H9 (cell line): ENCODE data around the gene SPDYC. TPM values are rescaled to one million over a fixed set of nuclear protein-coding genes. Genes with fewer than 3 reads are reported as not detected.

Experiments used
- DNase-seq: peaks from one replicate; pipeline ENCODE4 v3.0.0-alpha.2; 2017
- H2AFZ ChIP-seq: one replicate; pipeline ENCODE4 v1.6.1; 2013; ENCODE audit warnings: mild to moderate bottlenecking, low read length, control low read depth, moderate library complexity
- H2AK5ac ChIP-seq: 2 replicates; pipeline ENCODE4 v1.6.1; 2013; ENCODE audit warnings: low read length, control low read depth, mixed read lengths; ENCODE audit not compliant: insufficient read length
- H2BK120ac ChIP-seq: one replicate; pipeline ENCODE4 v1.6.1; 2013; ENCODE audit warnings: low read depth, mild to moderate bottlenecking, low read length, control low read depth, inconsistent platforms; ENCODE audit not compliant: poor library complexity, severe bottlenecking
- H2BK12ac ChIP-seq: 2 replicates; pipeline ENCODE4 v1.6.1; 2013; ENCODE audit warnings: low read length, control low read depth, mixed read lengths, low read depth; ENCODE audit not compliant: insufficient read length
- H2BK15ac ChIP-seq: 2 replicates; pipeline ENCODE4 v1.6.1; 2013; ENCODE audit warnings: low read depth, low read length, control low read depth
- H2BK20ac ChIP-seq: one replicate; pipeline ENCODE4 v1.6.1; 2013; ENCODE audit warnings: low read depth, mild to moderate bottlenecking, low read length, control low read depth, inconsistent platforms; ENCODE audit not compliant: poor library complexity, severe bottlenecking
- H2BK5ac ChIP-seq: 2 replicates; pipeline ENCODE4 v1.6.1; 2013; ENCODE audit warnings: low read length, control low read depth, mixed read lengths; ENCODE audit not compliant: insufficient read length
- H3K14ac ChIP-seq: 2 replicates; pipeline ENCODE4 v1.6.1; 2013; ENCODE audit warnings: low read length, control low read depth; ENCODE audit not compliant: insufficient read depth
- H3K18ac ChIP-seq: 2 replicates; pipeline ENCODE4 v1.6.1; 2013; ENCODE audit warnings: low read depth, mild to moderate bottlenecking, mixed read lengths, low read length, control low read depth; ENCODE audit not compliant: insufficient read length
- H3K23ac ChIP-seq: 2 replicates; pipeline ENCODE4 v1.6.1; 2013; ENCODE audit warnings: low read length, control low read depth, mixed read lengths, low read depth; ENCODE audit not compliant: insufficient read length
- H3K23me2 ChIP-seq: 2 replicates; pipeline ENCODE4 v1.6.1; 2013; ENCODE audit warnings: low read depth, mild to moderate bottlenecking, mixed read lengths, low read length, control low read depth; ENCODE audit not compliant: insufficient read length, poor library complexity, severe bottlenecking
- H3K27ac ChIP-seq: 2 replicates; pipeline ENCODE4 v1.5.1; 2013; ENCODE audit warnings: low read length, control low read depth, mixed read lengths, low read depth; ENCODE audit not compliant: insufficient read length
- H3K27me3 ChIP-seq: 2 replicates; pipeline ENCODE4 v1.6.1; 2013; ENCODE audit warnings: low read length, control low read depth, inconsistent platforms; ENCODE audit not compliant: insufficient read depth
- H3K4ac ChIP-seq: 2 replicates; pipeline ENCODE4 v1.6.1; 2013; ENCODE audit warnings: low read depth, mild to moderate bottlenecking, control low read depth, inconsistent platforms, low read length, moderate library complexity
- H3K4me1 ChIP-seq: 2 replicates; pipeline ENCODE4 v1.6.1; 2013; ENCODE audit warnings: low read length, control low read depth, inconsistent platforms; ENCODE audit not compliant: insufficient read depth
- H3K4me2 ChIP-seq: 2 replicates; pipeline ENCODE4 v1.6.1; 2013; ENCODE audit warnings: low read length, control low read depth, mixed read lengths; ENCODE audit not compliant: insufficient read length, insufficient read depth
- H3K56ac ChIP-seq: 2 replicates; pipeline ENCODE4 v1.6.1; 2013; ENCODE audit warnings: low read depth, mild to moderate bottlenecking, mixed read lengths, low read length, control low read depth; ENCODE audit not compliant: insufficient read length
- H3K79me1 ChIP-seq: 2 replicates; pipeline ENCODE4 v1.6.1; 2013; ENCODE audit warnings: low read depth, mild to moderate bottlenecking, moderate library complexity, low read length, control low read depth, inconsistent platforms; ENCODE audit not compliant: insufficient read depth, poor library complexity, severe bottlenecking
- H3K79me2 ChIP-seq: 2 replicates; pipeline ENCODE4 v1.6.1; 2013; ENCODE audit warnings: low read length, control low read depth, inconsistent platforms; ENCODE audit not compliant: insufficient read depth
- H3K9ac ChIP-seq: 2 replicates; pipeline ENCODE4 v1.6.1; 2013; ENCODE audit warnings: low read length, control low read depth, mixed read lengths; ENCODE audit not compliant: insufficient read length; ENCODE audit errors: extremely low read depth
- H3K9me3 ChIP-seq: one replicate; pipeline ENCODE4 v1.6.1; 2013; ENCODE audit warnings: low read depth, low read length, inconsistent platforms; ENCODE audit not compliant: control insufficient read depth
- H3T11ph ChIP-seq: one replicate; pipeline ENCODE4 v1.6.1; 2013; ENCODE audit warnings: mild to moderate bottlenecking, low read length, control low read depth, inconsistent platforms
- H4K20me1 ChIP-seq: one replicate; pipeline ENCODE4 v1.6.1; 2013; ENCODE audit not compliant: control insufficient read depth, insufficient read length, insufficient read depth
- H4K5ac ChIP-seq: 2 replicates; pipeline ENCODE4 v1.6.1; 2013; ENCODE audit warnings: low read depth, mild to moderate bottlenecking, mixed read lengths, low read length, control low read depth; ENCODE audit not compliant: insufficient read length
- H4K8ac ChIP-seq: replicated peaks from 2 replicates; pipeline ENCODE4 v1.6.1; 2013; ENCODE audit warnings: low read length, control low read depth, mixed read lengths, low read depth; ENCODE audit not compliant: insufficient read length
- H4K91ac ChIP-seq: 2 replicates; pipeline ENCODE4 v1.6.1; 2013; ENCODE audit warnings: low read depth, mild to moderate bottlenecking, moderate library complexity, mixed read lengths, low read length, control low read depth; ENCODE audit not compliant: insufficient read length
- H3K27ac Mint-ChIP-seq, 3 experiments: 2 replicates in 2 of 3; 3 replicates in 1 of 3; pipeline ENCODE4 v1.8.0; 2020 to 2021; ENCODE audit warnings: mixed read lengths in 3 of 3, mild to moderate bottlenecking in 1 of 3, moderate library complexity in 1 of 3
- H3K27me3 Mint-ChIP-seq: 2 replicates; pipeline ENCODE4 v1.8.0; 2021; ENCODE audit warnings: low read depth, mild to moderate bottlenecking, moderate library complexity, mixed read lengths
- H3K36me3 Mint-ChIP-seq, 3 experiments: 2 replicates in 2 of 3; 3 replicates in 1 of 3; pipeline ENCODE4 v1.8.0; 2020 to 2021; ENCODE audit warnings: low read depth in 3 of 3, mixed read lengths in 3 of 3; ENCODE audit not compliant: insufficient read depth in 1 of 3
- H3K4me1 Mint-ChIP-seq, 2 experiments: 2 replicates each; pipeline ENCODE4 v1.8.0; 2020; ENCODE audit warnings: mixed read lengths in 2 of 2
- H3K4me3 Mint-ChIP-seq, 2 experiments: 2 replicates in 1 of 2; 3 replicates in 1 of 2; pipeline ENCODE4 v1.8.0; 2020 to 2021; ENCODE audit warnings: mild to moderate bottlenecking in 2 of 2, mixed read lengths in 2 of 2, moderate library complexity in 1 of 2
- H3K9me3 Mint-ChIP-seq, 2 experiments: 2 replicates in 1 of 2; 3 replicates in 1 of 2; pipeline ENCODE4 v1.8.0; 2020; ENCODE audit warnings: mild to moderate bottlenecking in 2 of 2, mixed read lengths in 2 of 2, moderate library complexity in 1 of 2
- CTCF ChIP-seq: fragments of 200-600 bp; sonication (generic); conservative IDR thresholded peaks from 3 replicates; pipeline ENCODE4 v1.8.0; 2021; ENCODE audit warnings: antibody characterized with exemption, mild to moderate bottlenecking
- WGBS: extraction: QIAGEN DNeasy Blood & Tissue Kit; methylation state at CpG from one replicate; pipeline ENCODE4 v1.1.7; 2013; ENCODE audit warnings: missing lambda C conversion rate, low lambda C conversion rate, mixed read lengths; ENCODE audit not compliant: insufficient read length; ENCODE audit errors: extremely low coverage; 5-methylcytosine and 5-hydroxymethylcytosine counted together
- total RNA-seq: library from RNA; stranded (reverse); gene quantifications from 2 replicates; pipeline ENCODE4 v1.2.1, GENCODE V29; 2021

The SPDYC gene
- total RNA-seq, 1 experiment from 2014 or later: 0.61 TPM

- Histone ChIP-seq H3T11ph (no peak overlapping the region), H3K27ac (no peak overlapping the region), H4K20me1 (no peaks in the 10 kb centered on the region), H3K4me2 (no peak overlapping the region), H2BK12ac (no peak overlapping the region), H2BK120ac (no peak overlapping the region), H3K4ac (no peak overlapping the region), H3K18ac (no peak overlapping the region), H2BK5ac (no peak overlapping the region), H3K79me1 (no peaks in the 10 kb centered on the region), H3K9ac (no peak overlapping the region), H4K8ac (no peak overlapping the region), H3K23ac (no peak overlapping the region), H3K14ac (no peak overlapping the region), H3K23me2 (no peaks in the 10 kb centered on the region), H3K79me2 (no peaks in the 10 kb centered on the region; the same call in 1 of the 2 replicates), H2BK15ac (no peak overlapping the region), H4K5ac (no peak overlapping the region), H2AFZ (no peak overlapping the region), H2BK20ac (no peak overlapping the region), H3K27me3 (no peaks in the 10 kb centered on the region), H4K91ac (no peak overlapping the region), H2AK5ac (no peak overlapping the region), H3K56ac (no peak overlapping the region), H3K4me1 (peaks cover 9% of the 10 kb centered on the region; the same call in 1 of the 2 replicates), H3K9me3 (no peaks in the 10 kb centered on the region)
- H3K36me3 Mint-ChIP-seq: peaks cover 45 to 68% (median 67%) of the 10 kb centered on the region in 3 experiments
- no peak for DNase-seq
- no peaks in the 10 kb centered on the region for H3K27me3 Mint-ChIP-seq
- no peaks in the 10 kb centered on the region for H3K9me3 Mint-ChIP-seq
- peaks cover 33 to 36% of the 10 kb centered on the region in 2 experiments for H3K4me1 Mint-ChIP-seq
- no CpG with 5 or more reads among the region's 20 CpGs for WGBS
- H3K4me3 Mint-ChIP-seq: no peak overlapping the region
- TF ChIP-seq CTCF: no peak
- H3K27ac Mint-ChIP-seq: no peak overlapping the region
These were observed 18.0 kb downstream of the SPDYC start for GRCh38 chr11:65187971-65188461.
